ENCODE data around the gene SET. TPM values are rescaled to one million over a fixed set of nuclear protein-coding genes. Genes with fewer than 3 reads are reported as not detected.

SET gene
- total and polyA plus RNA-seq, 2 experiments from 2014 or later, result 949 to 1,261 TPM

- no peaks in the 10 kb centered on the region for H3K27me3 ChIP-seq (ENCODE audit: insufficient read depth)
- no peak overlapping the region for H3K4me2 ChIP-seq
- no peak overlapping the region for H3K27ac ChIP-seq (ENCODE audit: low read depth)
- H2AFZ ChIP-seq, result no peak overlapping the region
- peaks cover 4% of the 10 kb centered on the region; the same call in 1 of the 2 replicates for H3F3A ChIP-seq (replicated peaks; ENCODE audit: low read depth)
- no peak for TF ChIP-seq CREB1 (CRISPR knock-in tag; IDR thresholded peaks at IDR 0.05; ENCODE audit: low read depth)
- no peak for TF ChIP-seq EZH2 (IDR thresholded peaks at IDR 0.05; ENCODE audit: low read depth, unreplicated experiment)
- TF ChIP-seq, protein P1, sequence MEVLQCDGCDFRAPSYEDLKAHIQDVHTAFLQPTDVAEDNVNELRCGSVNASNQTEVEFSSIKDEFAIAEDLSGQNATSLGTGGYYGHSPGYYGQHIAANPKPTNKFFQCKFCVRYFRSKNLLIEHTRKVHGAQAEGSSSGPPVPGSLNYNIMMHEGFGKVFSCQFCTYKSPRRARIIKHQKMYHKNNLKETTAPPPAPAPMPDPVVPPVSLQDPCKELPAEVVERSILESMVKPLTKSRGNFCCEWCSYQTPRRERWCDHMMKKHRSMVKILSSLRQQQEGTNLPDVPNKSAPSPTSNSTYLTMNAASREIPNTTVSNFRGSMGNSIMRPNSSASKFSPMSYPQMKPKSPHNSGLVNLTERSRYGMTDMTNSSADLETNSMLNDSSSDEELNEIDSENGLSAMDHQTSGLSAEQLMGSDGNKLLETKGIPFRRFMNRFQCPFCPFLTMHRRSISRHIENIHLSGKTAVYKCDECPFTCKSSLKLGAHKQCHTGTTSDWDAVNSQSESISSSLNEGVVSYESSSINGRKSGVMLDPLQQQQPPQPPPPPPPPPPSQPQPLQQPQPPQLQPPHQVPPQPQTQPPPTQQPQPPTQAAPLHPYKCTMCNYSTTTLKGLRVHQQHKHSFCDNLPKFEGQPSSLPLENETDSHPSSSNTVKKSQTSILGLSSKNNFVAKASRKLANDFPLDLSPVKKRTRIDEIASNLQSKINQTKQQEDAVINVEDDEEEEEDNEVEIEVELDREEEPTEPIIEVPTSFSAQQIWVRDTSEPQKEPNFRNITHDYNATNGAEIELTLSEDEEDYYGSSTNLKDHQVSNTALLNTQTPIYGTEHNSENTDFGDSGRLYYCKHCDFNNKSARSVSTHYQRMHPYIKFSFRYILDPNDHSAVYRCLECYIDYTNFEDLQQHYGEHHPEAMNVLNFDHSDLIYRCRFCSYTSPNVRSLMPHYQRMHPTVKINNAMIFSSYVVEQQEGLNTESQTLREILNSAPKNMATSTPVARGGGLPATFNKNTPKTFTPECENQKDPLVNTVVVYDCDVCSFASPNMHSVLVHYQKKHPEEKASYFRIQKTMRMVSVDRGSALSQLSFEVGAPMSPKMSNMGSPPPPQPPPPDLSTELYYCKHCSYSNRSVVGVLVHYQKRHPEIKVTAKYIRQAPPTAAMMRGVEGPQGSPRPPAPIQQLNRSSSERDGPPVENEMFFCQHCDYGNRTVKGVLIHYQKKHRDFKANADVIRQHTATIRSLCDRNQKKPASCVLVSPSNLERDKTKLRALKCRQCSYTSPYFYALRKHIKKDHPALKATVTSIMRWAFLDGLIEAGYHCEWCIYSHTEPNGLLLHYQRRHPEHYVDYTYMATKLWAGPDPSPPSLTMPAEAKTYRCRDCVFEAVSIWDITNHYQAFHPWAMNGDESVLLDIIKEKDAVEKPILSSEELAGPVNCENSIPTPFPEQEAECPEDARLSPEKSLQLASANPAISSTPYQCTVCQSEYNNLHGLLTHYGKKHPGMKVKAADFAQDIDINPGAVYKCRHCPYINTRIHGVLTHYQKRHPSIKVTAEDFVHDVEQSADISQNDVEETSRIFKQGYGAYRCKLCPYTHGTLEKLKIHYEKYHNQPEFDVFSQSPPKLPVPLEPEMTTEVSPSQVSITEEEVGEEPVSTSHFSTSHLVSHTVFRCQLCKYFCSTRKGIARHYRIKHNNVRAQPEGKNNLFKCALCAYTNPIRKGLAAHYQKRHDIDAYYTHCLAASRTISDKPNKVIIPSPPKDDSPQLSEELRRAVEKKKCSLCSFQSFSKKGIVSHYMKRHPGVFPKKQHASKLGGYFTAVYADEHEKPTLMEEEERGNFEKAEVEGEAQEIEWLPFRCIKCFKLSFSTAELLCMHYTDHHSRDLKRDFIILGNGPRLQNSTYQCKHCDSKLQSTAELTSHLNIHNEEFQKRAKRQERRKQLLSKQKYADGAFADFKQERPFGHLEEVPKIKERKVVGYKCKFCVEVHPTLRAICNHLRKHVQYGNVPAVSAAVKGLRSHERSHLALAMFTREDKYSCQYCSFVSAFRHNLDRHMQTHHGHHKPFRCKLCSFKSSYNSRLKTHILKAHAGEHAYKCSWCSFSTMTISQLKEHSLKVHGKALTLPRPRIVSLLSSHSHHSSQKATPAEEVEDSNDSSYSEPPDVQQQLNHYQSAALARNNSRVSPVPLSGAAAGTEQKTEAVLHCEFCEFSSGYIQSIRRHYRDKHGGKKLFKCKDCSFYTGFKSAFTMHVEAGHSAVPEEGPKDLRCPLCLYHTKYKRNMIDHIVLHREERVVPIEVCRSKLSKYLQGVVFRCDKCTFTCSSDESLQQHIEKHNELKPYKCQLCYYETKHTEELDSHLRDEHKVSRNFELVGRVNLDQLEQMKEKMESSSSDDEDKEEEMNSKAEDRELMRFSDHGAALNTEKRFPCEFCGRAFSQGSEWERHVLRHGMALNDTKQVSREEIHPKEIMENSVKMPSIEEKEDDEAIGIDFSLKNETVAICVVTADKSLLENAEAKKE (CRISPR knock-in tag; IDR thresholded peaks at IDR 0.05), result no peak
- TF ChIP-seq ZNF114 (CRISPR knock-in tag; IDR thresholded peaks at IDR 0.05), result no peak
- TF ChIP-seq, protein P2, sequence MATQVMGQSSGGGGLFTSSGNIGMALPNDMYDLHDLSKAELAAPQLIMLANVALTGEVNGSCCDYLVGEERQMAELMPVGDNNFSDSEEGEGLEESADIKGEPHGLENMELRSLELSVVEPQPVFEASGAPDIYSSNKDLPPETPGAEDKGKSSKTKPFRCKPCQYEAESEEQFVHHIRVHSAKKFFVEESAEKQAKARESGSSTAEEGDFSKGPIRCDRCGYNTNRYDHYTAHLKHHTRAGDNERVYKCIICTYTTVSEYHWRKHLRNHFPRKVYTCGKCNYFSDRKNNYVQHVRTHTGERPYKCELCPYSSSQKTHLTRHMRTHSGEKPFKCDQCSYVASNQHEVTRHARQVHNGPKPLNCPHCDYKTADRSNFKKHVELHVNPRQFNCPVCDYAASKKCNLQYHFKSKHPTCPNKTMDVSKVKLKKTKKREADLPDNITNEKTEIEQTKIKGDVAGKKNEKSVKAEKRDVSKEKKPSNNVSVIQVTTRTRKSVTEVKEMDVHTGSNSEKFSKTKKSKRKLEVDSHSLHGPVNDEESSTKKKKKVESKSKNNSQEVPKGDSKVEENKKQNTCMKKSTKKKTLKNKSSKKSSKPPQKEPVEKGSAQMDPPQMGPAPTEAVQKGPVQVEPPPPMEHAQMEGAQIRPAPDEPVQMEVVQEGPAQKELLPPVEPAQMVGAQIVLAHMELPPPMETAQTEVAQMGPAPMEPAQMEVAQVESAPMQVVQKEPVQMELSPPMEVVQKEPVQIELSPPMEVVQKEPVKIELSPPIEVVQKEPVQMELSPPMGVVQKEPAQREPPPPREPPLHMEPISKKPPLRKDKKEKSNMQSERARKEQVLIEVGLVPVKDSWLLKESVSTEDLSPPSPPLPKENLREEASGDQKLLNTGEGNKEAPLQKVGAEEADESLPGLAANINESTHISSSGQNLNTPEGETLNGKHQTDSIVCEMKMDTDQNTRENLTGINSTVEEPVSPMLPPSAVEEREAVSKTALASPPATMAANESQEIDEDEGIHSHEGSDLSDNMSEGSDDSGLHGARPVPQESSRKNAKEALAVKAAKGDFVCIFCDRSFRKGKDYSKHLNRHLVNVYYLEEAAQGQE (IDR thresholded peaks at IDR 0.05; ENCODE audit: unreplicated experiment), result no peak
- TF ChIP-seq POLR2AphosphoS5 (IDR thresholded peaks at IDR 0.05; ENCODE audit: low read depth), result no peak
- TF ChIP-seq, protein P3, sequence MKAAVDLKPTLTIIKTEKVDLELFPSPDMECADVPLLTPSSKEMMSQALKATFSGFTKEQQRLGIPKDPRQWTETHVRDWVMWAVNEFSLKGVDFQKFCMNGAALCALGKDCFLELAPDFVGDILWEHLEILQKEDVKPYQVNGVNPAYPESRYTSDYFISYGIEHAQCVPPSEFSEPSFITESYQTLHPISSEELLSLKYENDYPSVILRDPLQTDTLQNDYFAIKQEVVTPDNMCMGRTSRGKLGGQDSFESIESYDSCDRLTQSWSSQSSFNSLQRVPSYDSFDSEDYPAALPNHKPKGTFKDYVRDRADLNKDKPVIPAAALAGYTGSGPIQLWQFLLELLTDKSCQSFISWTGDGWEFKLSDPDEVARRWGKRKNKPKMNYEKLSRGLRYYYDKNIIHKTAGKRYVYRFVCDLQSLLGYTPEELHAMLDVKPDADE (IDR thresholded peaks at IDR 0.05), result no peak
- no peak for TF ChIP-seq EZH2phosphoT487 (IDR thresholded peaks at IDR 0.05; ENCODE audit: unreplicated experiment)
- no peak for TF ChIP-seq STAT1 (IDR thresholded peaks at IDR 0.05; ENCODE audit: unreplicated experiment)
- TF ChIP-seq NANOG (IDR thresholded peaks at IDR 0.05; ENCODE audit: borderline replicate concordance), result no peak
- TF ChIP-seq, protein P4, sequence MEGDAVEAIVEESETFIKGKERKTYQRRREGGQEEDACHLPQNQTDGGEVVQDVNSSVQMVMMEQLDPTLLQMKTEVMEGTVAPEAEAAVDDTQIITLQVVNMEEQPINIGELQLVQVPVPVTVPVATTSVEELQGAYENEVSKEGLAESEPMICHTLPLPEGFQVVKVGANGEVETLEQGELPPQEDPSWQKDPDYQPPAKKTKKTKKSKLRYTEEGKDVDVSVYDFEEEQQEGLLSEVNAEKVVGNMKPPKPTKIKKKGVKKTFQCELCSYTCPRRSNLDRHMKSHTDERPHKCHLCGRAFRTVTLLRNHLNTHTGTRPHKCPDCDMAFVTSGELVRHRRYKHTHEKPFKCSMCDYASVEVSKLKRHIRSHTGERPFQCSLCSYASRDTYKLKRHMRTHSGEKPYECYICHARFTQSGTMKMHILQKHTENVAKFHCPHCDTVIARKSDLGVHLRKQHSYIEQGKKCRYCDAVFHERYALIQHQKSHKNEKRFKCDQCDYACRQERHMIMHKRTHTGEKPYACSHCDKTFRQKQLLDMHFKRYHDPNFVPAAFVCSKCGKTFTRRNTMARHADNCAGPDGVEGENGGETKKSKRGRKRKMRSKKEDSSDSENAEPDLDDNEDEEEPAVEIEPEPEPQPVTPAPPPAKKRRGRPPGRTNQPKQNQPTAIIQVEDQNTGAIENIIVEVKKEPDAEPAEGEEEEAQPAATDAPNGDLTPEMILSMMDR (conservative IDR thresholded peaks at IDR 0.05; ENCODE audit: low read depth in 2 of 2), result no peak
- TF ChIP-seq JUNB (IDR thresholded peaks at IDR 0.05; ENCODE audit: unreplicated experiment), result no peak
- ATAC-seq, result no peak
- no peak for DNase-seq (ENCODE audit: low spot score)
- H3K4me3 Mint-ChIP-seq, result no peak overlapping the region
- H3K36me3 ChIP-seq (ENCODE audit: insufficient read depth), result no peaks in the 10 kb centered on the region
- H3K9me2 ChIP-seq (ENCODE audit: insufficient read depth), result no peaks in the 10 kb centered on the region
- H3K27ac Mint-ChIP-seq, result no peak overlapping the region
- H3K4me1 Mint-ChIP-seq, result peaks cover 18% of the 10 kb centered on the region
- H3K4me3 ChIP-seq, result no peak overlapping the region
- H4K20me1 ChIP-seq (replicated peaks; ENCODE audit: insufficient read depth), result no peaks in the 10 kb centered on the region
- no peaks in the 10 kb centered on the region; the same call in 1 of the 2 replicates for H3K79me2 ChIP-seq (replicated peaks; ENCODE audit: insufficient read depth)
- H3K27me3 Mint-ChIP-seq (ENCODE audit: insufficient read depth, low read depth, poor library complexity), result peaks cover 20% of the 10 kb centered on the region
- H3K9me3 Mint-ChIP-seq, result no peaks in the 10 kb centered on the region; the same call in 2 of the 3 replicates
- 0 out of 3 replicates have a peak, but pooled peaks cover 3% of the 10 kb centered on the region for H3K36me3 Mint-ChIP-seq (ENCODE audit: low read depth)
- no peaks in the 10 kb centered on the region; the same call in 1 of the 2 replicates for H3K4me1 ChIP-seq (ENCODE audit: insufficient read depth)
These were observed 39.3 kb downstream of the SET start for GRCh38 chr9:128728298-128728697.

All from GM23338 (cell line).